Esophagus muscularis mucosa (tissue), 4 donors: ENCODE data around the gene KCNJ3.

Source experiments
- CTCF ChIP-seq, 3 experiments: fragments of 200-600 bp in 2 of 3; fragments of 450-650 bp in 1 of 3; sonication (generic) in 2 of 3; IDR thresholded peaks; one replicate each; pipeline ENCODE4 v1.5.1; 2017 to 2019; ENCODE audit warnings: antibody characterized with exemption in 3 of 3, mild to moderate bottlenecking in 2 of 3, moderate library complexity in 1 of 3
- EP300 ChIP-seq: sonication (generic); formaldehyde crosslinking; IDR thresholded peaks from one replicate; pipeline ENCODE4 v1.6.1; 2017; ENCODE audit warnings: antibody characterized with exemption
- POLR2A ChIP-seq: fragments of 450-650 bp; IDR thresholded peaks from one replicate; pipeline ENCODE4 v1.6.1; 2017; ENCODE audit warnings: antibody characterized with exemption, moderate library complexity, mild to moderate bottlenecking, low read depth
- POLR2AphosphoS5 ChIP-seq, 2 donors: sonication (generic); formaldehyde crosslinking; IDR thresholded peaks; one replicate each; pipeline ENCODE4 v1.6.1; 2017; ENCODE audit warnings: antibody characterized with exemption in 2 of 2

GRCh38 chr2:154814856-154815255 lies 116.4 kb downstream of the KCNJ3 start:
- TF ChIP-seq CTCF (IDR thresholded peaks at IDR 0.05), result no peak
- no peak for TF ChIP-seq POLR2AphosphoS5 (IDR thresholded peaks at IDR 0.05)
- TF ChIP-seq POLR2A, result no peak
- no peak for TF ChIP-seq EP300
